ENCODE measurements around the gene POU2AF2.

POU2AF2 gene

DNA sequence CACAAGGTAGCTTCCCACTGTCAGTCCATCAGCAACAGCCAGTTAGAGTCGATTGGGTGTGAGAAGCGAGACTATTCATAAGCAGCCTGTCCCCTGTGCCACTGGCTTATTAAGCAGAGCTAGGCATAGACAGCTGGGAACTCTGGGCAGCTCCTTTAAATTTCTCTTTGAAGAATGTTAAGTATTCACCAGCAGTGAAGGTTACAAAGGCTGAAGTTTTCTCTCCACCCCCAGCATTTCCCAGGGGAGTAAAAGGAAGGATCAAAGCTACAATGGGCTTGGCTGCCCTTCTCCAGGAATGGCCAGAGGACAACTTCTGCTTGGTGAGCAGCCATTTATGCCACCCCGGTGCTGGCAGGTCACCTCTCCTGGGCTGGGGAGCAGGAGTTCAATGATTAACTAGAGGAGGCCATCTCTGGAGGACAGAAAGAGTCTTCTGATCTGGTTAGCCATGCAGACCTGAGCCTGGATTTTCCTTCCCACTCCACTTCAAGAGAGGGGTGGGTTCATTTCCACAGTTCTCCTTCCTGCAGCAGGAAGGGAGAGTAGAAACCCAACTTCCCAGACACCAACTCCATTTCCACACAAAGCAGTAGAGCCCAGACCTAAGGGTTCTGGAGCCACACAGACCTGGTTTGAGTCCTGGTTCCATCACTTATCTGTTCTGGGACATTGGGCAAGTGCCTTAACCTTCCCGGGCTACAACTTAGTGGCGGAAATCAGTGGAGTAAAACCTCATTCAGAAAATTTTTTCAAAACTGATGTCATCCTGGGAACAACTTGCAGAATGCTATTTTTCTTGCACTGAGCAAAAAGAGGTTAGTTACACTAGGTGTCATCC lies 75.4 kb downstream of the POU2AF2 start:
- no peak overlapping the region for H3K4me3 ChIP-seq (ENCODE audit: low read length)
- no peak for TF ChIP-seq CTCF (IDR thresholded peaks at IDR 0.05; ENCODE audit: insufficient read depth, low read depth, low read length, missing control alignments)
- DNase-seq (ENCODE audit: low read depth), result no peak

GRCh38 chr11:111322534-111322933 lies 77.0 kb downstream of the POU2AF2 start:
- TF ChIP-seq CTCF (IDR thresholded peaks at IDR 0.05; ENCODE audit: insufficient read depth, low read depth, low read length, missing control alignments), result no peak
- no peak overlapping the region for H3K4me3 ChIP-seq (ENCODE audit: low read length)
- peak; percentile 39 for DNase-seq (ENCODE audit: low read depth)

GRCh38 chr11:111324277-111324720 lies 78.8 kb downstream of the POU2AF2 start:
- no peak overlapping the region for H3K4me3 ChIP-seq (ENCODE audit: low read length)
- no peak for TF ChIP-seq CTCF (IDR thresholded peaks at IDR 0.05; ENCODE audit: insufficient read depth, low read depth, low read length, missing control alignments)
- DNase-seq (ENCODE audit: low read depth), result no peak

DNA sequence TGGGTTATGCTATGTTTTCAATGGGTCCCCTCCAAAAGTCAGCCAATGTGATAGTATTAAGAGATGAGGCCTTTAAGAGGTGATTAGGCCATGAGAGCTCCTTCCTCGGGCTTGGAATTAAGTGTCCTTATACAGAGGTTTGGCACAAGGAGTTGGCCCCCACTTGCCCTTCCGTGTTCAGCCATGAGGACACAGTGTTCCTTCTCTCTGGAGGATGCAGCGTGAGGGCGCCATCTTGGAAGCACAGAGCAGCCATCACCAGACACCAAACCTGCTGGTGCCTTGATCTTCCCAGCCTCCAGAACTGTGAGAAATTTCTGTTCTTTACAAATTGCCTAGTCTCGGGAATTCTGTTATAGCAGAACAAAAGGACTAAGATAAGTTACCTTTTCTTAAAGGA lies 79.7 kb downstream of the POU2AF2 start:
- no peak overlapping the region for H3K4me3 ChIP-seq (ENCODE audit: low read length)
- DNase-seq (ENCODE audit: low read depth), result no peak

DNA sequence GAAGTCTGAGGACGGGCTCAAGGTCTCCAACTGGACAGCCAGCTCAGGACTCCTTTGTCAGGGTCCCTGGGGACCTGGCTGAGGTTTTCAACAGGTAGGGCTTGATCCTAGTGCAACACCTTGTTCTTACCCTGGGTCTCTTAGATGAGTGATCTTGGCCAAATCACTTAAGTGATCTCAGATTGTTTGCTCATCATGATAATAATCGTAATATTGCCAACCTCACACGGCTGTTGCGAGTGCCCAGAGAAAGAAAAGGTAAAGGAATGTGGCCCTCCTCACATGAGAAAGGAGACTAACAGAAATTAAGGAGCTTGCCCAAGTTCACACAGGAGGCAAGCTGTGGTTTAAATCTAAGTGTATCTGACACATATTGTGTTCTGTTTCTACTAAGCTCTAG lies 81.3 kb downstream of the POU2AF2 start:
- no peak overlapping the region for H3K4me3 ChIP-seq (ENCODE audit: low read length)
- DNase-seq (ENCODE audit: low read depth), result no peak
- no peak for TF ChIP-seq CTCF (IDR thresholded peaks at IDR 0.05; ENCODE audit: insufficient read depth, low read depth, low read length, missing control alignments)

More for the DNA sequence above, 79.7 kb downstream of the POU2AF2 start:
- no peak for TF ChIP-seq CTCF (IDR thresholded peaks at IDR 0.05; ENCODE audit: insufficient read depth, low read depth, low read length, missing control alignments)

DNA sequence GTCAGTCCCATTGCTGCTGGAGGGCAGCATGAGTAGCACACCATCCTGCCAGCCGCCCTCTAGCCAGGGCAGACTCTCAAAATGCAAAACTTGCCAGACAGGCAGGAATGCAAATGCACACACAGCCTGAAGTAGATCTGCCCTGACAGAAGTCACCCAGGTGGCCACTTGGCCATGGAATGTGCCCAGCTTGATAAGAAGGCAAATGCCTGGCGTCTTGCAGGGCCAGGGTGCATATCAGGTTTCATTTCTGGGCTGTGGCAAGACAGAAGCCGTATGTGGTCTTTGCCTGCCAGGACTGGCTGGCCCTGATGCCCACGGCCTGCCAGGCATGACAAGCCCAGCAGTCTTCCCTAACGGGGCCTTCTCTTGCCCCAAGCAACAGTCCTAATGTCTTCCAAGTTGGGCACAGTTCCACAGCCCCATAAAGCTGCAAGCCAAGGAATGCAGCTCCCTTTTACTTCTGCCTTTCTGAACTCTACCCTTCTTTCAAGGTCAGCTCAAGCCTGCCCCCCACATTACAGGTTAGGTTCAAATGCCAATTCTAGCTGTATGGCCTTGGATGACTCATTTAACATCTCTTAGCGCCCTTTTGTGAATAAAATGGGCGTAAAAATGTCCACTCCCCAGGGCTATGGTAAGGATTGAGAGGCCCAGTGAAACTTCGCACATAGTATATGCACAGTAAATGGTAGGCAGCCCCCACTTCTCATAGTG lies 82.5 kb downstream of the POU2AF2 start:
- no peak overlapping the region for H3K4me3 ChIP-seq (ENCODE audit: low read length)
- no peak for TF ChIP-seq CTCF (IDR thresholded peaks at IDR 0.05; ENCODE audit: insufficient read depth, low read depth, low read length, missing control alignments)
- no peak for DNase-seq (ENCODE audit: low read depth)

Measured in epithelial cell of esophagus (primary cell).